Stimulated activated CD4-positive, alpha-beta T cell treated with anti-CD3 and anti-CD28 coated beads, TNF-alpha, amount 100 ng/mL, for 4 hours (primary cell): ENCODE data around the gene MMP10.
"Not testable (repeated sequence)": the region's sequence is repeated elsewhere in the genome, so short reads cannot be mapped to it uniquely, and the experiment has no call there.

Source experiments
- DNase-seq, 3 experiments: peaks; one replicate each; pipeline ENCODE4 v3.0.0-alpha.2; 2020; ENCODE audit warnings: low read depth in 3 of 3

Gene MMP10

GRCh38 chr11:102783720-102784119 lies 3.3 kb upstream of the MMP10 start:
- DNase-seq: no peak

DNA sequence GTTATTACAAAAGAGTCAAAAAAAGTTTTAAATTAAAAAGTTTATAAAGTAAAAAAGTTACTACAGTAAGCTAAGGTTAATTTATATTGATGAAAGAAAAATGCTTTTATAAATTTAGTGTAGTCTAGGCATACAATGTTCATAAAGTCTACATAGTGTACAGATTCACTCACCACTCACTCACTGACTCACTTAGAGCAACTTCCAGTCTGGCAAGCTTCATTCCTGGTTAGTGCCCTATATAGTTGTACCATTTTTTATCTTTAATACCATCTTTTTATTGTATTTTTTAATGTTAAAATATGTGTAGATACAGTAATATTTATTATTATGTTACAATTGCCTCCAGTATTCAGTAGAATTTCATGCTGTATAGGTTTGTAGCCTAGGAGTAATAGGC lies 2.6 kb upstream of the MMP10 start:
- no peak for DNase-seq

- no peak for DNase-seq
Observed at GRCh38 chr11:102781676-102782075, 1.2 kb upstream of the MMP10 start.

DNA sequence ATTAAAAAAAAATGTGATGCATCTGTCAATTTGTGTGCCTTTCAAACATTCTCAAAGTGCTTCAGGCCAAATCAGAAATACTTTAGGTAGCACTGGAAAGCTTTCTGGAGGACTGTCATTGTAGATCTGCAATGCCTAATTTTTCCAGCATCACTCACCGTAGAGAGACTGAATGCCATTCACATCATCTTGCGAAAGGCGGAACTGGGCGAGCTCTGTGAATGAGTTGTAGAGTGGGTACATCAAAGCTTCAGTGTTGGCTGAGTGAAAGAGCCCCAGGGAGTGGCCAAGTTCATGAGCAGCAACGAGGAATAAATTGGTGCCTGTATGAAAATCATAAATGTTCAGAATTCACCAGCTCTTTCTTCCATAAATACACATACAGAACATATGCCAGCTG lies 4.0 kb downstream of the MMP10 start:
- no peak for DNase-seq

GRCh38 chr11:102773386-102773785 lies 7.0 kb downstream of the MMP10 start:
- DNase-seq: no peak

DNA sequence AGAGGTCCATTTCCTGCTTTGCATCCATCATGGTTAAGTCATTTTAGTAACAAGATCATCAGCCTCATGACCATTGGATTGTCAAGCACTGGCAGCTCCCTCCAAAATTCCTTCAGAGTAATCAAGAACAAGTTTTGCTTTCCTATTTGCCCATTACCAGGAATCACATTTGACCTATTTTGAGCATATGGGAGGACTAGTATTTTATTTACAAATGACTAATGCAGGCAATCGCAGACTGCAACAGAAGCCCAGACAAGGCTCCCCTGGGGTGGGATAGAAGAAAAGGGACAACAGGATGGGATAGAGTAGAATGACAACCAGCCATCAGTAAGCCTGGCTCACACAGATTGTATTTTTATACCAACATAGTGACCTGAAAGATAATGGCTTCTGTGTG lies 9.1 kb downstream of the MMP10 start:
- no peak for DNase-seq

- DNase-seq: no peak
Observed at GRCh38 chr11:102770191-102770590, 10.2 kb downstream of the MMP10 start.

DNA sequence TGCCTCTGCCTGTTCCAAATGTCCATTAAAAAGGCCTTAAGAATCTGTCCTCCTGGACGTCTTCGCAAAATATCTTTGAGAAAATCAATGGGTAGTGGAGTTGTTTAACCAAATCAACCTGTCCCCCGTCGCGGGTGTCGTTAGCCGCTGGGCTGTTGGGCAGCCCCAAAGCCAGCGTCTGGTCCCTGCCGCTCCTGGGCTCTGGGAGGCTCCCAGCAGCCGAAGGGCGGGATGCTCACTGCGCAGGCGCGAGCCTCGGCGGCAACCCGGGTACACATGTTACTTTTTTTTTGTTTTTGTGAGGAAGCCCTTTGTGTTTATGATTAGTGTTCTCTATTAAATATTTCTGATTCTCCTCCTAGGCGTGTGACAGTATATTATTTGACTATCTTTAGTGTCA lies 12.6 kb downstream of the MMP10 start:
- no peak for DNase-seq

DNA sequence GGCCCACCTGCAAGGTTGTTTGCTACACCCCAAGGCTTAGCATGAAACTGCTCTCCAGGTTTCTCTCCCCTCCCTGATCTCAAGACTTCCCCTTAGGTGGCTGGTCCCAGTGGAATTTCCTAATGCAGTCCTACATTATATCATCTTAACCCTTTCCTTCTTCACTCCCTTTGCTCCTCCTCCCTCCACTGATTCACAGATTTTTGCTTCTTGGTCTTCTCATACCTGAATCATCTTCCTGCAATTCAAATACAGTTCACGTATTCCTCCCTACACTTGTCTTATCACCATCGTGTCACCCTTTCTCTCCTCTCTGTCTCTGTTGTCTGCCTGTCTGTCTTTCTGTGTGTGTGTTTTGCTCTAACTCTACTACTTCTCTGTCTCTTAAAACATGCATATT lies 17.0 kb downstream of the MMP10 start:
- no peak for DNase-seq

DNA sequence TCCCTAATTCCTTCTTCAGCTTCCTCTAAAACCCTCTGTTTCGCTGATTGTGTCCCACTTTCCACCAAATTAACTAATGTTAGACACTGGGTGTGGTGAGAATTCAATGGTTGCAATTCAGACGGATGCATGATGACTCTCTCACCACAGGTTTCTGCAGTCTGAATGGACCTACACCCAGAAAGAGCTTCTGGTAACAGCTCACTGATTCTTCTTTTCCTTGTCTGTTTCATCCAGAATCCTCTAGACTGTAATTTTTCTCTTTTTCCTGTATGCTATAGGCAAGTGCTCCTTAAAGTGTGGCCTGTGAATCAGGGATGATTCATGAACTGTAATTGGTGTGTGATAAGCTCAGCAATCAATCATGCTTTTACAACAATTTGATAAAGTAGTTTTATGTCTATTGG lies 18.1 kb downstream of the MMP10 start:
- DNase-seq: no peak

DNA sequence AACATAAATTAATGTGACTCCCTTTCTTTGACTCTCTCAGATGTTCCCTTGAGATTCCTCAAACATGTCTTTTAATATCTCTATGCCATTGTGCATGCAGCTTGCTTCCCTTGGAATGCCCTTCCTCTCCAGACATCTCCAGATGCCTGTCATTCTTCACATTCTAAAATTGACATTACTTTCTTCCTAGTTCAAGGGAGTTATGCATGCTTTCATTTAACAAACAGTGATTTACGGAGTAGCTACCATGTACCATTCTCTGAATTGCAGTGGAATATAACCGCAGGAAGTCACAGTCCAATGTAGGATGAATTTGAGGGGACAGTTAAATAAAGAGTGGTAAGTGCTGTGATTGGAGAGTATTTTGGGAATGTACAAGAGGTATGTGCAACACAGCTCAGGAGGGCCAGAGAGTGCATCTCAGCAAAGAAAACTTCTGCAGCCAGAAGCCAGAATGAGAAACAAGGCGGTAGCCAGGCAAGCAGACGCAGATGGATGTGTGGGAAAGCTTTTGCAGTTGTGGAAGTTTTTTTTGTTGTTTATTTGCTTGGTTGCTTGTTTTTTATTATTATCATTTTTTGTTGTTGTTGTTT lies 18.7 kb downstream of the MMP10 start:
- DNase-seq: no peak

GRCh38 chr11:102760344-102761035 lies 19.9 kb downstream of the MMP10 start:
- DNase-seq: no peak

- no peak for DNase-seq
Observed at GRCh38 chr11:102757823-102758549, 22.4 kb downstream of the MMP10 start.

DNA sequence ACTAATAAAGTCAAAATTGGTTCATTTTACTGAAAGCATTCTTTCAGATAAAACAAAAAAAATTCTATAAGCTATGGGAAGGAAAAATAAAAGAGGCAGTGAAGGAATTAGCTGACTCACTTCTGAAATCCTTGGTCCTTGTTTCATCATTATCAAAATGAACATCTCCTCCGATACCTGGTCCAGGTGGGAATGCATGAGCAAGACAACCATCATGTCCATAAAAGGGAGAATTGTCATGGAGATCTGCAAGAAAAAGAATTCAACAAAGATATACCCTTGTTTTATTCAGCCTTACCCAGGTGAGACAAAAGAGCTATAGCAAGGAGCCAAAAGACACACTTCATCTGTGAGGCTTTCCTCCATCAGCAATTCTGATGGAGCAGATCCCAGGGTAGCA lies 27.2 kb downstream of the MMP10 start:
- DNase-seq: no peak

DNA sequence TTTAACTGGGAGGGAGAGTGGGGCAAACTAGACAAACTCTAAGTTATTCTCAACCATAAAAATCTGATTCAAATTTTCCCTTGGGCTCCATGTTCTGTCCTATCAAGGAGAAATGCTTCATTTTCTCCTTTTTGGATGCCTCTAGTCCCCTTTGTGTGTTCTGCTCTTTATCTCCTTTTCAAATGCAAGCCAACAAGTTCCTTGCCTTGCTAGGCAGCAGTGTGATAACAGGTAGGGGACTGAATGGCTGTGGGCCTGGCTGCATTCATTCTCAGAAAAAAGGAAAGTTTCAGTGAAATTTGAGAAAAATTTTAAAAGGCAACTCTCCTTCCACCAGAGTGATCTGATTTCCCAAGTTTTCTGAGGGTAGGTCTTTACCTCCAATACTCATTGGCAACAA lies 28.8 kb downstream of the MMP10 start:
- DNase-seq: no peak

GRCh38 chr11:102749101-102749722 lies 31.2 kb downstream of the MMP10 start:
- DNase-seq: no peak

DNA sequence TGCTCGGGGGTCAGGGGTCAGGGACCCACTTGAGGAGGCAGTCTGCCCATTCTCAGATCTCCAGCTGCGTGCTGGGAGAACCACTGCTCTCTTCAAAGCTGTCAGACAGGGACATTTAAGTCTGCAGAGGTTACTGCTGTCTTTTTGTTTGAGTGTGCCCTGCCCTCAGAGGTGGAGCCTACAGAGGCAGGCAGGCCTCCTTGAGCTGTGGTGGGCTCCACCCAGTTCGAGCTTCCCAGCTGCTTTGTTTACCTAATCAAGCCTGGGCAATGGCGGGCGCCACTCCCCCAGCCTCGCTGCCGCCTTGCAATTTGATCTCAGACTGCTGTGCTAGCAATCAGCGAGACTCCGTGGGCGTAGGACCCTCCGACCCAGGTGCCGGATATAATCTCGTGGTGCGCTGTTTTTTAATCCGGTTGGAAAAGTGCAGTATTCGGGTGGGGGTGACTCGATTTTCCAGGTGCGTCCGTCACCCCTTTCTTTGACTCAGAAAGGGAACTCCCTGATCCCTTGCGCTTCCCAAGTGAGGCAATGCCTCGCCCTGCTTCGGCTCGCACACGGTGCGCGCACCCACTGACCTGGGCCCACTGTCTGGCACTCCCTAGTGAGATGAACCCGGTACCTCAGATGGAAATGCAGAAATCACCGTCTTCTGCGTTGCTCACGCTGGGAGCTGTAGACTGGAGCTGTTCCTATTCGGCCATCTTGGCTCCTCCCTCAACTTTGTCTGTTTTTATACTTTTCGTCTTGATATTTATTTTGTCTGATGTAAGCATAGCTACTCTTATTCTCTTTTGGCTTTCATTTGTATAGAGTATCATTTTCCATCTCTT lies 33.5 kb downstream of the MMP10 start:
- DNase-seq: not testable (repeated sequence)

- no peak for DNase-seq
Observed at GRCh38 chr11:102734650-102735049, 45.8 kb downstream of the MMP10 start.

GRCh38 chr11:102733232-102733875 lies 47.1 kb downstream of the MMP10 start:
- no peak for DNase-seq

DNA sequence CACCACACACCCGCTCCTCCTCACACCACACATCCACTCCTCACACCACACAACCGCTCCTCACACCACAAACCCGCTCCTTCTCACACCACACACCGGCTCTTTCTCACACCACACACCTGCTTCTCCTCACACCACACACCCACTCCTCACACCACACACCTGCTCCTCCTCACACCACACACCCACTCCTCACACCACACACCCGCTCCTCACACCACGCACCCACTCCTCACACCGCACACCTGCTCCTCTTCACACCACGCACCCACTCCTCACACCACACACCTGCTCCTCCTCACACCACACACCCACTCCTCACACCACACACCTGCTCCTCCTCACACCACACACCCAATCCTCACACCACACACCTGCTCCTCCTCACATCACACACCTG lies 49.5 kb downstream of the MMP10 start:
- DNase-seq: not testable (repeated sequence)
